Stomach (tissue), 9 donors: Measurements from ENCODE around the gene ZNF436. TPM values are rescaled to one million over a fixed set of nuclear protein-coding genes. Genes with fewer than 3 reads are reported as not detected.
A peak's percentile ranks its signal among the peaks of the same experiment; 100 is the strongest.

Source experiments
- DNase-seq, 2 donors: peaks; one replicate each; pipeline versions ENCODE4 v3.0.0 to v3.0.0-alpha.2; 2013 to 2019
- H3K27ac ChIP-seq, 5 donors: fragments of 200-600 bp in 4 of 5; sonication (generic) in 4 of 5; one replicate each; pipeline ENCODE4 v1.5.1; 2013 to 2019; ENCODE audit warnings: mild to moderate bottlenecking in 1 of 5, moderate library complexity in 1 of 5
- H3K27me3 ChIP-seq, 3 donors: fragments of 200-600 bp; sonication (generic); one replicate each; pipeline ENCODE4 v1.5.1; 2017 to 2019; ENCODE audit warnings: mixed run types in 1 of 3
- H3K36me3 ChIP-seq, 4 donors: fragments of 200-600 bp; sonication (generic); 1 replicate in 3 of 4; 2 replicates in 1 of 4; pipeline ENCODE4 v1.5.1; 2016 to 2019
- H3K4me1 ChIP-seq, 4 donors: fragments of 200-600 bp; sonication (generic); one replicate each; pipeline ENCODE4 v1.5.1; 2016 to 2019
- H3K4me3 ChIP-seq, 4 donors: fragments of 200-600 bp; sonication (generic) in 3 of 4; one replicate each; pipeline ENCODE4 v1.5.1; 2016 to 2019; ENCODE audit warnings: mild to moderate bottlenecking in 1 of 4
- H3K9me3 ChIP-seq, 4 donors: fragments of 200-600 bp; sonication (generic); one replicate each; pipeline ENCODE4 v1.5.1; 2016 to 2019
- EP300 ChIP-seq: sonication (generic); formaldehyde crosslinking; IDR thresholded peaks from one replicate; pipeline ENCODE4 v1.6.1; 2017; ENCODE audit warnings: antibody characterized with exemption
- POLR2A ChIP-seq, 4 donors: fragments of 450-650 bp; IDR thresholded peaks; one replicate each; pipeline ENCODE4 v1.6.1; 2016; ENCODE audit warnings: antibody characterized with exemption in 4 of 4, control low read depth in 2 of 4, mild to moderate bottlenecking in 1 of 4, moderate library complexity in 1 of 4
- POLR2AphosphoS5 ChIP-seq, 3 donors: sonication (generic); formaldehyde crosslinking; IDR thresholded peaks; one replicate each; pipeline ENCODE4 v1.6.1; 2016; ENCODE audit warnings: antibody characterized with exemption in 3 of 3
- WGBS, 5 donors: extraction: QIAGEN DNeasy Blood & Tissue Kit in 3 of 5; methylation state at CpG; one replicate each; pipeline versions ENCODE4 v1.1.5 to v1.1.7; 2013 to 2018; 5-methylcytosine and 5-hydroxymethylcytosine counted together
- intact Hi-C: fragments of 100-400 bp; cut with DNase I; formaldehyde crosslinking; loops from one replicate; pipeline ENCODE4 v1.15.1; 2023; ENCODE audit warnings: low total_unique reads
- polyA plus RNA-seq, 3 donors: library from polyadenylated mRNA; stranded (reverse); fragments of 200-250 nt; gene quantifications; one replicate each; pipeline ENCODE4 v1.2.3, GENCODE V29; 2013
- total RNA-seq, 5 donors: library from RNA; depleted of rRNA; stranded (reverse); fragments of >200 nt; gene quantifications; one replicate each; pipeline versions ENCODE4 v1.1.0 to v1.2.3, GENCODE V29; 2014 to 2016
- TF ChIP-seq, protein P1 (sequence below), 7 experiments: fragments of 450-650 bp in 4 of 7; fragments of 200-600 bp in 3 of 7; sonication (generic) in 3 of 7; IDR thresholded peaks; one replicate each; pipeline ENCODE4 v1.5.1; 2016 to 2019; ENCODE audit warnings: antibody characterized with exemption in 7 of 7, control low read depth in 2 of 7, mild to moderate bottlenecking in 1 of 7
- donor health status: healthy with polysubstance abuse.
- donor health status: Bipolar disorder and iron deficiency.
- donor health status: healthy.

The ZNF436 gene
- total and polyA plus RNA-seq, 8 donors = 3.1 to 29.9 (median 9.3) TPM

DNA sequence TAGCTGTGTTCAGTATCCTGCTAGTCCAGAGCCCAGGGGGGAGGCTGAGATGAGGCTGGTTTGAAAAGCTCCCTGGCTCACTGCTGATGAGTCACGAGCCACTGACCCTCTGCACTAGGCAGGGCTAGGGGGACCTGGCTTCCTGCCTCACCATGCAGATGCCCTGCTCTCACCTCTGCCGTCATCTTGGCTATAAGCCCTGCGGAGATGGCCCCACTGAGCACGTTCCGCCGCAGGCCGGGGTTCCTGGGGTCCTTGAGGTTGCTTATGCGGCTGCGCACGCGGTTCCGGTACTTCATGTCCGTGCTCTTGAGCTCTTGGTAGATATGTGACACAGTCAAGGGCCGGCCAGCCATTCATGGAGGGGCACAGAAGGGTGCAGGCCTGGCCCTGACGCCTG, 24.1 kb upstream of the ZNF436 start:
- no peak overlapping the region for H3K4me3 ChIP-seq
- H3K27me3 ChIP-seq = no peaks in the 10 kb centered on the region
- 87 to 96% (median 91%) methylated on average over 15 of the region's 15 CpGs for WGBS, 5 donors
- no peak for TF ChIP-seq POLR2A (IDR thresholded peaks at IDR 0.05)
- no peak for TF ChIP-seq POLR2AphosphoS5 (IDR thresholded peaks at IDR 0.05)
- no peak for TF ChIP-seq EP300
- TF ChIP-seq, protein P1, sequence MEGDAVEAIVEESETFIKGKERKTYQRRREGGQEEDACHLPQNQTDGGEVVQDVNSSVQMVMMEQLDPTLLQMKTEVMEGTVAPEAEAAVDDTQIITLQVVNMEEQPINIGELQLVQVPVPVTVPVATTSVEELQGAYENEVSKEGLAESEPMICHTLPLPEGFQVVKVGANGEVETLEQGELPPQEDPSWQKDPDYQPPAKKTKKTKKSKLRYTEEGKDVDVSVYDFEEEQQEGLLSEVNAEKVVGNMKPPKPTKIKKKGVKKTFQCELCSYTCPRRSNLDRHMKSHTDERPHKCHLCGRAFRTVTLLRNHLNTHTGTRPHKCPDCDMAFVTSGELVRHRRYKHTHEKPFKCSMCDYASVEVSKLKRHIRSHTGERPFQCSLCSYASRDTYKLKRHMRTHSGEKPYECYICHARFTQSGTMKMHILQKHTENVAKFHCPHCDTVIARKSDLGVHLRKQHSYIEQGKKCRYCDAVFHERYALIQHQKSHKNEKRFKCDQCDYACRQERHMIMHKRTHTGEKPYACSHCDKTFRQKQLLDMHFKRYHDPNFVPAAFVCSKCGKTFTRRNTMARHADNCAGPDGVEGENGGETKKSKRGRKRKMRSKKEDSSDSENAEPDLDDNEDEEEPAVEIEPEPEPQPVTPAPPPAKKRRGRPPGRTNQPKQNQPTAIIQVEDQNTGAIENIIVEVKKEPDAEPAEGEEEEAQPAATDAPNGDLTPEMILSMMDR (IDR thresholded peaks at IDR 0.05) = no peak
- H3K4me1 ChIP-seq = peaks cover 13 to 25% (median 19%) of the 10 kb centered on the region in 4 donors
- intact Hi-C loops = no loop called here
- H3K36me3 ChIP-seq = peaks cover 3 to 47% (median 31%) of the 10 kb centered on the region in 4 donors
- H3K27ac ChIP-seq = peak overlapping the region in 4 of 5 donors; percentile 74 to 86 (median 78)
- H3K9me3 ChIP-seq = no peaks in the 10 kb centered on the region
- DNase-seq = no peak

- H3K27ac ChIP-seq = no peak overlapping the region
- WGBS, 5 donors = 67 to 86% (median 80%) methylated on average over 2 of the region's 2 CpGs
- intact Hi-C loops = no loop called here
These were observed 22.7 kb upstream of the ZNF436 start for GRCh38 chr1:23392125-23392855.

DNA sequence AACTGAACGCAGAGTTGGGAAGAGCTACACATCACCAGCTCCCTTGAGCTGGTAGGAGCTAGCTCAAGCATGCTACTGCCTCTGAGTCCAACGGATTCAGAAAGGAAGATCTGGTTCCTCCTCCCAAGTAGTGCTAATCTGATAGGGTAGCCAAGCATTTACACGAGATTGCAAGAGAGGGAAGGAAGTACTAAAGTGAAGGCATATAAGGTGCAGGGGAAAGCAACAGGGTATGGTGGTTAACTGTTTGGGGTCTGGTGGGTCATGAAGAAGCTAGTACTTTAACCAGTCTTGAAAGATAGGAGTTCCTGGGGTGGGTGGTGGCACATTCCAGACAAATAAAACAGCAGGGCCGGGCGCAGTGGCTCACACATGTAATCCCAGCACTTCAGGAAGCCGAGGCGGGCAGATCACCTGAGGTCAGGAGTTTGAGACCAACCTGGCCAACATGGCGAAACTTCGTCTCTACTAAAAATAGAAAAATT, 20.2 kb upstream of the ZNF436 start:
- Histone ChIP-seq H3K4me1 (peaks cover 10 to 19% (median 14%) of the 10 kb centered on the region in 4 donors), H3K36me3 (peaks cover 0 to 43% (median 28%) of the 10 kb centered on the region in 4 donors), H3K9me3 (no peaks in the 10 kb centered on the region), H3K4me3 (no peak overlapping the region), H3K27me3 (no peaks in the 10 kb centered on the region), H3K27ac (no peak overlapping the region)
- intact Hi-C loops = no loop called here
- TF ChIP-seq, protein P1 (IDR thresholded peaks at IDR 0.05) = no peak
- no peak for TF ChIP-seq EP300
- TF ChIP-seq POLR2AphosphoS5 (IDR thresholded peaks at IDR 0.05) = no peak
- no peak for TF ChIP-seq POLR2A (IDR thresholded peaks at IDR 0.05)
- no peak for DNase-seq
- WGBS, 5 donors = 66 to 75% (median 69%) methylated on average over 9 of the region's 9 CpGs

More at GRCh38 chr1:23392125-23392855, 22.7 kb upstream of the ZNF436 start:
- TF ChIP-seq EP300 (no peak), POLR2AphosphoS5 (IDR thresholded peaks at IDR 0.05) (no peak), POLR2A (IDR thresholded peaks at IDR 0.05) (no peak)
- TF ChIP-seq, protein P1 (IDR thresholded peaks at IDR 0.05) = no peak
- no peak for DNase-seq
- Histone ChIP-seq H3K4me3 (no peak overlapping the region), H3K27me3 (no peaks in the 10 kb centered on the region), H3K9me3 (no peaks in the 10 kb centered on the region), H3K4me1 (peaks cover 13 to 25% (median 19%) of the 10 kb centered on the region in 4 donors), H3K36me3 (peaks cover 0 to 44% (median 30%) of the 10 kb centered on the region in 4 donors)

GRCh38 chr1:23387494-23387893, 17.9 kb upstream of the ZNF436 start:
- H3K9me3 ChIP-seq = no peaks in the 10 kb centered on the region
- no peak for DNase-seq
- no peak overlapping the region for H3K4me3 ChIP-seq
- intact Hi-C loops = no loop called here
- H3K27ac ChIP-seq = no peak overlapping the region
- H3K36me3 ChIP-seq = peaks cover 0 to 55% (median 37%) of the 10 kb centered on the region in 4 donors
- 84 to 97% (median 88%) methylated on average over 8 of the region's 8 CpGs for WGBS, 5 donors
- H3K27me3 ChIP-seq = no peaks in the 10 kb centered on the region
- TF ChIP-seq POLR2A (IDR thresholded peaks at IDR 0.05) = no peak
- TF ChIP-seq, protein P1 (IDR thresholded peaks at IDR 0.05) = no peak
- no peak for TF ChIP-seq POLR2AphosphoS5 (IDR thresholded peaks at IDR 0.05)
- no peak for TF ChIP-seq EP300
- peaks cover 3 to 10% (median 9%) of the 10 kb centered on the region in 4 donors for H3K4me1 ChIP-seq
